Stomach (tissue), 4 donors: ENCODE data around the gene PPP1R12C.

Experiments
- CTCF ChIP-seq, 7 experiments: fragments of 450-650 bp in 4 of 7; fragments of 200-600 bp in 3 of 7; sonication (generic) in 3 of 7; IDR thresholded peaks; one replicate each; pipeline ENCODE4 v1.5.1; 2016 to 2019; ENCODE audit warnings: antibody characterized with exemption in 7 of 7, control low read depth in 2 of 7, mild to moderate bottlenecking in 1 of 7
- POLR2A ChIP-seq, 4 donors: fragments of 450-650 bp; IDR thresholded peaks; one replicate each; pipeline ENCODE4 v1.6.1; 2016; ENCODE audit warnings: antibody characterized with exemption in 4 of 4, control low read depth in 2 of 4, mild to moderate bottlenecking in 1 of 4, moderate library complexity in 1 of 4

GRCh38 chr19:55116859-55117662 is at the start of gene PPP1R12C:
- TF ChIP-seq POLR2A (IDR thresholded peaks at IDR 0.05) (no peak), CTCF (IDR thresholded peaks at IDR 0.05) (no peak)
